PFSK-1 (cell line): ENCODE measurements around the gene TMEM233.

Experiments used
- FOXP2 ChIP-seq: optimal IDR thresholded peaks from 2 replicates; pipeline ENCODE3; 2011; ENCODE audit warnings: borderline replicate concordance, control low read depth, inconsistent platforms; ENCODE audit not compliant: insufficient read depth; ENCODE audit errors: extremely low read length, extremely low read depth
- POLR2AphosphoS5 ChIP-seq: IDR thresholded peaks from 2 replicates; pipeline ENCODE4 v1.6.1; 2012; ENCODE audit warnings: low read depth, mild to moderate bottlenecking, control low read depth, low read length, moderate library complexity
- REST ChIP-seq, 2 experiments: IDR thresholded peaks; 2 replicates each; pipeline versions ENCODE4 v1.6.1 to v1.8.0; 2011 to 2012; ENCODE audit warnings: low read depth in 2 of 2, low read length in 2 of 2, control low read depth in 1 of 2, inconsistent platforms in 1 of 2, mild to moderate bottlenecking in 1 of 2, moderate library complexity in 1 of 2; ENCODE audit not compliant: insufficient read depth in 1 of 2
- SIN3A ChIP-seq: IDR thresholded peaks from 2 replicates; pipeline ENCODE4 v1.6.1; 2012; ENCODE audit warnings: mild to moderate bottlenecking, low read length, moderate library complexity, borderline replicate concordance; ENCODE audit not compliant: insufficient read depth
- TAF1 ChIP-seq: IDR thresholded peaks from 2 replicates; pipeline ENCODE4 v1.6.1; 2012; ENCODE audit warnings: low read length, control low read depth, borderline replicate concordance; ENCODE audit not compliant: insufficient read depth

GRCh38 chr12:119678459-119678858 is 84.9 kb downstream of the TMEM233 start:
- TF ChIP-seq REST (IDR thresholded peaks at IDR 0.05; ENCODE audit: insufficient read depth in 1 of 2, low read depth in 2 of 2, low read length in 2 of 2) (no peak), POLR2AphosphoS5 (no peak), SIN3A (no peak), TAF1 (no peak), FOXP2 (no peak)
